GM06990 (cell line): ENCODE data around the gene GAPDHS.
A peak's percentile ranks its signal among the peaks of the same experiment; 100 is the strongest.

Source experiments
- DNase-seq: peaks from one replicate; pipeline ENCODE4 v3.0.0-alpha.2; 2011; ENCODE audit not compliant: insufficient read length; ENCODE audit errors: extremely low read depth
- H3K27me3 ChIP-seq: replicated peaks from 2 replicates; pipeline ENCODE4 v1.6.0; 2011; ENCODE audit warnings: low read length; ENCODE audit not compliant: control insufficient read depth, insufficient read depth
- H3K36me3 ChIP-seq: 2 replicates; pipeline ENCODE4 v1.5.1; 2011; ENCODE audit warnings: low read length; ENCODE audit not compliant: control insufficient read depth, insufficient read depth
- H3K4me3 ChIP-seq: replicated peaks from 2 replicates; pipeline ENCODE4 v1.5.1; 2011; ENCODE audit warnings: low read depth, mild to moderate bottlenecking, control low read depth, low read length
- CTCF ChIP-seq: IDR thresholded peaks from 2 replicates; pipeline ENCODE4 v1.5.1; 2011; ENCODE audit warnings: low read length, control low read depth, mild to moderate bottlenecking, inconsistent platforms; ENCODE audit not compliant: insufficient read depth, poor library complexity, severe bottlenecking

Gene GAPDHS

GRCh38 chr19:35507561-35507960, 25.7 kb upstream of the GAPDHS start:
- Histone ChIP-seq H3K27me3 (no peaks in the 10 kb centered on the region), H3K4me3 (no peak overlapping the region), H3K36me3 (no peaks in the 10 kb centered on the region)
- no peak for TF ChIP-seq CTCF
- no peak for DNase-seq

GRCh38 chr19:35508129-35508528, 25.1 kb upstream of the GAPDHS start:
- Histone ChIP-seq H3K4me3 (no peak overlapping the region), H3K36me3 (no peaks in the 10 kb centered on the region), H3K27me3 (no peaks in the 10 kb centered on the region; the same call in 1 of the 2 replicates)
- no peak for TF ChIP-seq CTCF
- no peak for DNase-seq

- no peak for TF ChIP-seq CTCF
- DNase-seq, result peak; percentile 50
- Histone ChIP-seq H3K4me3 (peak overlapping the region; percentile 59), H3K36me3 (no peaks in the 10 kb centered on the region), H3K27me3 (no peaks in the 10 kb centered on the region; the same call in 1 of the 2 replicates)
Observed at GRCh38 chr19:35509018-35509652, 24.1 kb upstream of the GAPDHS start.

- Histone ChIP-seq H3K4me3 (peak overlapping the region; percentile 59), H3K36me3 (no peaks in the 10 kb centered on the region), H3K27me3 (no peaks in the 10 kb centered on the region; the same call in 1 of the 2 replicates)
- peak; percentile 81 for DNase-seq
- TF ChIP-seq CTCF, result peak; percentile 96
Observed at GRCh38 chr19:35509861-35510625, 23.2 kb upstream of the GAPDHS start.

GRCh38 chr19:35510626-35510964, 22.7 kb upstream of the GAPDHS start:
- no peak for DNase-seq
- no peak for TF ChIP-seq CTCF
- Histone ChIP-seq H3K27me3 (no peaks in the 10 kb centered on the region; the same call in 1 of the 2 replicates), H3K36me3 (no peaks in the 10 kb centered on the region), H3K4me3 (no peak overlapping the region)

- H3K4me3 ChIP-seq, result no peak overlapping the region
- TF ChIP-seq CTCF, result no peak
- no peaks in the 10 kb centered on the region for H3K36me3 ChIP-seq
- no peaks in the 10 kb centered on the region; the same call in 1 of the 2 replicates for H3K27me3 ChIP-seq
- no peak for DNase-seq
Observed at GRCh38 chr19:35511337-35511736, 21.9 kb upstream of the GAPDHS start.
